ENCODE measurements around the gene FOXJ3.
A peak's percentile ranks its signal among the peaks of the same experiment; 100 is the strongest.

FOXJ3 gene

GRCh38 chr1:42323551-42323950 is 11.5 kb downstream of the FOXJ3 start:
- ChIA-PET POLR2A (no interaction called here), CTCF (interaction anchor here (1.0 to 1.4 kb wide), 3 partner anchors 13 to 150 kb away, joined by 3 read pairs; no protein-coding TSS in a partner anchor)
- TF ChIP-seq CTCF (IDR thresholded peaks at IDR 0.05; ENCODE audit: insufficient read depth, low read length, missing control alignments) = no peak
- H3K4me3 ChIP-seq (ENCODE audit: low read depth, low read length) = no peak overlapping the region
- DNase-seq (ENCODE audit: low read depth, low spot score) = no peak

GRCh38 chr1:42322577-42322976 is 12.5 kb downstream of the FOXJ3 start:
- DNase-seq (ENCODE audit: low read depth, low spot score) = no peak
- no peak for TF ChIP-seq CTCF (IDR thresholded peaks at IDR 0.05; ENCODE audit: insufficient read depth, low read length, missing control alignments)
- ChIA-PET CTCF (interaction anchor here (1.0 to 1.4 kb wide), 3 partner anchors 12 to 147 kb away, joined by 3 read pairs; no protein-coding TSS in a partner anchor), POLR2A (no interaction called here)
- H3K4me3 ChIP-seq (ENCODE audit: low read depth, low read length) = no peak overlapping the region

GRCh38 chr1:42321731-42322130 is 13.3 kb downstream of the FOXJ3 start:
- H3K4me3 ChIP-seq (ENCODE audit: low read depth, low read length) = no peak overlapping the region
- TF ChIP-seq CTCF (IDR thresholded peaks at IDR 0.05; ENCODE audit: insufficient read depth, low read length, missing control alignments) = no peak
- ChIA-PET CTCF (interaction anchor here (2.0 kb wide), 1 partner anchor 148 kb away, joined by 6 read pairs; no protein-coding TSS in a partner anchor), POLR2A (no interaction called here)
- no peak for DNase-seq (ENCODE audit: low read depth, low spot score)

GRCh38 chr1:42320708-42321107 is 14.3 kb downstream of the FOXJ3 start:
- ChIA-PET CTCF (interaction anchor here (1.4 to 2.0 kb wide), 2 partner anchors 9 to 147 kb away, joined by 3 to 6 read pairs; no protein-coding TSS in a partner anchor), POLR2A (no interaction called here)
- no peak for TF ChIP-seq CTCF (IDR thresholded peaks at IDR 0.05; ENCODE audit: insufficient read depth, low read length, missing control alignments)
- DNase-seq (ENCODE audit: low read depth, low spot score) = no peak
- no peak overlapping the region for H3K4me3 ChIP-seq (ENCODE audit: low read depth, low read length)

GRCh38 chr1:42319871-42320484 is 15.1 kb downstream of the FOXJ3 start:
- ChIA-PET POLR2A (no interaction called here), CTCF (interaction anchor here (1.0 to 2.0 kb wide), 3 partner anchors 9 to 147 kb away, joined by 3 to 6 read pairs (median 3); no protein-coding TSS in a partner anchor)
- no peak for DNase-seq (ENCODE audit: low read depth, low spot score)
- H3K4me3 ChIP-seq (ENCODE audit: low read depth, low read length) = no peak overlapping the region
- TF ChIP-seq CTCF (IDR thresholded peaks at IDR 0.05; ENCODE audit: insufficient read depth, low read length, missing control alignments) = no peak

- POLR2A ChIA-PET = no interaction called here
- peak; percentile 66 for DNase-seq (ENCODE audit: low read depth, low spot score)
- H3K4me3 ChIP-seq (ENCODE audit: low read depth, low read length) = no peak overlapping the region
- CTCF ChIA-PET = interaction anchor here (1.0 kb wide), 1 partner anchor 24 kb away, joined by 3 read pairs; no protein-coding TSS in a partner anchor
- TF ChIP-seq CTCF (IDR thresholded peaks at IDR 0.05; ENCODE audit: insufficient read depth, low read length, missing control alignments) = no peak
These were observed 15.7 kb downstream of the FOXJ3 start for GRCh38 chr1:42319128-42319851.
